Adrenal gland (tissue), 12 donors: ENCODE results near the gene AUTS2. TPM values are rescaled to one million over a fixed set of nuclear protein-coding genes. Genes with fewer than 3 reads are reported as not detected.

Source experiments
- DNase-seq, 7 donors: peaks; one replicate each; pipeline ENCODE4 v3.0.0-alpha.2; 2019 to 2020
- H3K27ac ChIP-seq, 5 donors: fragments of 200-600 bp; sonication (generic) in 4 of 5; 1 replicate in 3 of 5; 2 replicates in 2 of 5; pipeline versions ENCODE4 v1.5.1 to v1.8.0; 2016 to 2020; ENCODE audit warnings: mild to moderate bottlenecking in 1 of 5
- H3K27me3 ChIP-seq: fragments of 200-600 bp; 2 replicates; pipeline ENCODE4 v1.8.0; 2021
- H3K36me3 ChIP-seq, 2 donors: fragments of 200-600 bp; replicated peaks in 1 of 2; 1 replicate in 1 of 2; 2 replicates in 1 of 2; pipeline versions ENCODE4 v1.5.1 to v1.8.0; 2018 to 2022
- H3K4me1 ChIP-seq, 2 donors: fragments of 200-600 bp; replicated peaks in 1 of 2; 1 replicate in 1 of 2; 2 replicates in 1 of 2; pipeline versions ENCODE4 v1.5.1 to v1.8.0; 2018 to 2021
- H3K4me3 ChIP-seq, 4 donors: fragments of 200-600 bp; sonication (generic) in 3 of 4; one replicate each; pipeline ENCODE4 v1.5.1; 2016 to 2018
- H3K9me3 ChIP-seq, 3 donors: fragments of 200-600 bp; sonication (generic) in 1 of 3; replicated peaks in 1 of 3; 1 replicate in 2 of 3; 2 replicates in 1 of 3; pipeline versions ENCODE4 v1.5.1 to v1.8.0; 2016 to 2021
- CTCF ChIP-seq, 6 experiments: fragments of 450-650 bp in 4 of 6; fragments of 200-600 bp in 2 of 6; sonication (generic) in 1 of 6; IDR thresholded peaks; 1 replicate in 5 of 6; 2 replicates in 1 of 6; pipeline versions ENCODE4 v1.5.1 to v1.8.0; 2016 to 2021; ENCODE audit warnings: antibody characterized with exemption in 6 of 6, mild to moderate bottlenecking in 2 of 6, moderate library complexity in 1 of 6
- POLR2A ChIP-seq, 2 donors: fragments of 450-650 bp; IDR thresholded peaks; one replicate each; pipeline ENCODE4 v1.6.1; 2017; ENCODE audit warnings: antibody characterized with exemption in 2 of 2, mild to moderate bottlenecking in 2 of 2, moderate library complexity in 1 of 2
- WGBS, 4 donors: extraction: QIAGEN DNeasy Blood & Tissue Kit in 2 of 4; methylation state at CpG; one replicate each; pipeline versions ENCODE4 v1.1.5 to v1.1.7; 2013 to 2017; 5-methylcytosine and 5-hydroxymethylcytosine counted together
- intact Hi-C, 2 donors: fragments of 100-400 bp; cut with DNase I; formaldehyde crosslinking; loops; one replicate each; pipeline versions ENCODE4 v1.14.1 to v1.15.0; 2022 to 2023
- polyA plus RNA-seq, 3 donors: library from polyadenylated mRNA; stranded (reverse); fragments of 200-250 nt in 2 of 3; fragments of 350-450 nt in 1 of 3; fragmentation: Illumina TruSeq in 1 of 3; extraction: RNeasy Lipid Tissue Mini Kit (QIAGEN cat#74804) in 1 of 3; gene quantifications; one replicate each; pipeline ENCODE4 v1.2.3, GENCODE V29; 2013 to 2014
- total RNA-seq, 9 donors: library from RNA; depleted of rRNA in 4 of 9; stranded (reverse); fragments of >200 nt in 4 of 9; fragments of 120-200 nt in 1 of 9; fragmentation: NEBNext Ultra II Directional in 1 of 9; extraction: Animal tissue kit (Norgen Biotek cat#: 25700) in 1 of 9; gene quantifications; one replicate each; pipeline versions ENCODE4 v1.1.0 to v1.2.4, GENCODE V29; 2013 to 2023
- donor health status: healthy with polysubstance abuse.
- donor health status: Bipolar disorder and iron deficiency.
- donor health status: DM: yes; HTN: yes; CAD: no.
- donor health status: DM: no; HTN: no; CAD: no.
- donor health status: DM: no; HTN: no; CAD: no.
- donor health status: DM: yes; HTN: yes; CAD: no.

The AUTS2 gene
- total and polyA plus RNA-seq, 12 donors = 6.4 to 44.0 (median 15.2) TPM

GRCh38 chr7:69989551-69989950 lies 391.3 kb downstream of the AUTS2 start:
- Histone ChIP-seq H3K27me3 (no peaks in the 10 kb centered on the region), H3K9me3 (no peaks in the 10 kb centered on the region), H3K27ac (no peak overlapping the region), H3K4me1 (no peaks in the 10 kb centered on the region), H3K36me3 (no peaks in the 10 kb centered on the region), H3K4me3 (no peak overlapping the region)
- TF ChIP-seq POLR2A (IDR thresholded peaks at IDR 0.05) = no peak
- no peak for DNase-seq
- intact Hi-C loops = no loop called here
- WGBS, 4 donors = 95 to 98% (median 96%) methylated on average over 5 of the region's 5 CpGs

- H3K27ac ChIP-seq = no peak overlapping the region
- 78 to 94% (median 82%) methylated on average over 4 of the region's 4 CpGs for WGBS, 4 donors
- intact Hi-C loops = no loop called here
- H3K4me1 ChIP-seq = no peaks in the 10 kb centered on the region
- no peaks in the 10 kb centered on the region for H3K36me3 ChIP-seq
- DNase-seq = no peak
- H3K9me3 ChIP-seq = no peaks in the 10 kb centered on the region
- H3K27me3 ChIP-seq = no peaks in the 10 kb centered on the region
- no peak overlapping the region for H3K4me3 ChIP-seq
- TF ChIP-seq POLR2A (IDR thresholded peaks at IDR 0.05) (no peak), CTCF (IDR thresholded peaks at IDR 0.05) (no peak)
Observed at GRCh38 chr7:69992938-69993337, 394.7 kb downstream of the AUTS2 start.

- Histone ChIP-seq H3K27me3 (no peaks in the 10 kb centered on the region), H3K4me1 (no peaks in the 10 kb centered on the region), H3K4me3 (no peak overlapping the region), H3K9me3 (no peaks in the 10 kb centered on the region), H3K27ac (no peak overlapping the region), H3K36me3 (no peaks in the 10 kb centered on the region)
- intact Hi-C loops = no loop called here
- 82 to 98% (median 88%) methylated on average over 1 of the region's 1 CpG for WGBS, 4 donors
- TF ChIP-seq CTCF (IDR thresholded peaks at IDR 0.05) = no peak
- no peak for TF ChIP-seq POLR2A (IDR thresholded peaks at IDR 0.05)
- no peak for DNase-seq
Observed at GRCh38 chr7:69994218-69994617, 395.9 kb downstream of the AUTS2 start.

GRCh38 chr7:69994886-69995542 lies 396.7 kb downstream of the AUTS2 start:
- no peak for TF ChIP-seq POLR2A (IDR thresholded peaks at IDR 0.05)
- Histone ChIP-seq H3K36me3 (no peaks in the 10 kb centered on the region), H3K27ac (no peak overlapping the region), H3K9me3 (no peaks in the 10 kb centered on the region), H3K4me1 (no peaks in the 10 kb centered on the region), H3K4me3 (no peak overlapping the region), H3K27me3 (no peaks in the 10 kb centered on the region)
- intact Hi-C loops = no loop called here
- no peak for DNase-seq
- 82 to 90% (median 87%) methylated on average over 7 of the region's 7 CpGs for WGBS, 4 donors

- Histone ChIP-seq H3K36me3 (no peaks in the 10 kb centered on the region), H3K27ac (no peak overlapping the region), H3K4me3 (no peak overlapping the region), H3K4me1 (no peaks in the 10 kb centered on the region), H3K9me3 (no peaks in the 10 kb centered on the region), H3K27me3 (no peaks in the 10 kb centered on the region)
- WGBS, 4 donors = 74 to 94% (median 84%) methylated on average over 1 to 2 of the region's 2 CpGs
- intact Hi-C loops = no loop called here
- no peak for TF ChIP-seq POLR2A (IDR thresholded peaks at IDR 0.05)
- TF ChIP-seq CTCF (IDR thresholded peaks at IDR 0.05) = no peak
- no peak for DNase-seq
Observed at GRCh38 chr7:69996121-69996520, 397.8 kb downstream of the AUTS2 start.
